Activated naive CD8-positive, alpha-beta T cell treated with anti-CD3 and anti-CD28 coated beads, Interleukin-2, amount 50 U/mL, for 24 hours (primary cell): Measurements from ENCODE around the gene SH2D1A.
"Not testable (repeated sequence)": the region's sequence is repeated elsewhere in the genome, so short reads cannot be mapped to it uniquely, and the experiment has no call there.

Source experiments
- ATAC-seq: fragments of 150-1000 bp; cut with Tn5 transposase; one replicate; pipeline ENCODE4 v1.10.0; 2021
- DNase-seq: peaks from one replicate; pipeline ENCODE4 v3.0.0; 2021
- H3K27ac Mint-ChIP-seq: one replicate; pipeline ENCODE4 v1.8.0; 2021; ENCODE audit warnings: mild to moderate bottlenecking, mixed read lengths
- H3K27me3 Mint-ChIP-seq: one replicate; pipeline ENCODE4 v1.8.0; 2021; ENCODE audit warnings: mixed read lengths
- H3K36me3 Mint-ChIP-seq: one replicate; pipeline ENCODE4 v1.8.0; 2021; ENCODE audit warnings: low read depth, mixed read lengths
- H3K4me1 Mint-ChIP-seq: one replicate; pipeline ENCODE4 v1.8.0; 2021; ENCODE audit warnings: mixed read lengths
- H3K4me3 Mint-ChIP-seq: one replicate; pipeline ENCODE4 v1.8.0; 2021; ENCODE audit warnings: mild to moderate bottlenecking, moderate library complexity, mixed read lengths
- H3K9me3 Mint-ChIP-seq: one replicate; pipeline ENCODE4 v1.8.0; 2021; ENCODE audit warnings: mixed read lengths

Gene SH2D1A

DNA sequence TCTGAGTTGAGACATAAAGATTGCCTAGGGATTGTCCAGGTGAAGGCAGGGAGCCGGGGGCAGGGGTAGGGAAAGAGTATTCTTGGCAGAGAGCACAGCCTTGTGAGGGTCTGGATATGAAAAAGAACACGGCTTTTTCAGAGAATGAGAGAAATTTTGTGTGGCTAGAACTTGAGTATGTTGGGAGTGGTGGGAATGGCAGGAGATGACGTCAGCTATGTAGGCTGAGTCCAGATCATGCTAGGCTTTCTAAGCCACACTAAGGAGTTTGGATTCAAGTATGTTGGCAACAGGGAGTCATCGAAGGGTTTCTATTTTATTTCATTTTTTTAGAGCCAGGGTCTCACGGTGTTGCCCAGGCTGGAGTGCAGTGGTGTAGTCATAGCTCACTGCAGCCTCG lies 40.0 kb downstream of the SH2D1A start:
- Mint-ChIP-seq H3K9me3 (no peaks in the 10 kb centered on the region), H3K36me3 (peaks cover 6% of the 10 kb centered on the region)

DNA sequence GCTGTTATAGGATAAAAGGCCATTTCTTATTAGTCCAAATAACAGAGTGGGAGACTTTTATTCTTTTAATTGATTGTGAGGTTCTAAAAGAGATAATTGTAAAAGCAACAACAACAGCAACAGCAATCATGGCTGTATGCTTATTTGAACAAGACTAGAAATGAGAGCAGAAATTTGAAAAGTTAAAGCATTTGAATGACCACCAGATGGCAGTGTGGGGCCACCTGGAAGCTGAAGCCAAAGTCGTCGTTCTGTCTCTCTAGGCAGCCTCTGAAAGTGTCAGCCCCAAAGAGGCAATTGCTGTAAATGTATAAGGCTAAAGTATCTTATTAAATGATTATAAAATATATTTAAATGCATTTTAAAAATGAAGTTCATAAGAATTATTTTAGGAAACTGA lies 42.2 kb downstream of the SH2D1A start:
- Mint-ChIP-seq H3K4me1 (peaks cover 13% of the 10 kb centered on the region), H3K4me3 (no peak overlapping the region), H3K27me3 (no peaks in the 10 kb centered on the region), H3K27ac (no peak overlapping the region), H3K36me3 (peaks cover 6% of the 10 kb centered on the region), H3K9me3 (no peaks in the 10 kb centered on the region)
- ATAC-seq (no peak), DNase-seq (peak; percentile 53)

More for the DNA sequence above, 40.0 kb downstream of the SH2D1A start:
- H3K27me3 Mint-ChIP-seq, result no peaks in the 10 kb centered on the region
- DNase-seq (no peak), ATAC-seq (no peak)
- H3K4me1 Mint-ChIP-seq, result no peaks in the 10 kb centered on the region
- H3K27ac Mint-ChIP-seq, result no peak overlapping the region
- H3K4me3 Mint-ChIP-seq, result no peak overlapping the region

DNA sequence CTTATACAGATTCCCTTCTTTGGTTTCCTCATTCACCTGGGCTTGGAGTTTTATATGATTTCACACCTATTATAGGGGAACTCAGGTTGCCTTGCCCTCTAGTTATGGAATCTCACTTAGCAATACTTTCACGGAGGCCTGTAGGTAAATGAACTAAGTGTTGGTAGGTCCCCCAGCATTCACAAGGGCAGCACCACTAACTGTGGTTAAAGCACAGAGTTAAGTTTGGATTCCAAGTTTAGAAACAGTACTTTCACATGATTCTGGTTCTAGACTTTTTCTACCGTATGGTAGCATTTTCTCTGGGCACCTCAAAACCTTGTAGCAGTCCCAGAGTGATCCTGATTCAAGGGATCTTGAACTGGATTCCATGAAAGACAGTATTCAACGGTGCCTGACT lies 46.4 kb downstream of the SH2D1A start:
- DNase-seq, result no peak
- Mint-ChIP-seq H3K36me3 (peaks cover 1% of the 10 kb centered on the region), H3K27ac (no peak overlapping the region), H3K4me1 (peaks cover 39% of the 10 kb centered on the region), H3K9me3 (no peaks in the 10 kb centered on the region), H3K27me3 (no peaks in the 10 kb centered on the region), H3K4me3 (no peak overlapping the region)
- no peak for ATAC-seq

DNA sequence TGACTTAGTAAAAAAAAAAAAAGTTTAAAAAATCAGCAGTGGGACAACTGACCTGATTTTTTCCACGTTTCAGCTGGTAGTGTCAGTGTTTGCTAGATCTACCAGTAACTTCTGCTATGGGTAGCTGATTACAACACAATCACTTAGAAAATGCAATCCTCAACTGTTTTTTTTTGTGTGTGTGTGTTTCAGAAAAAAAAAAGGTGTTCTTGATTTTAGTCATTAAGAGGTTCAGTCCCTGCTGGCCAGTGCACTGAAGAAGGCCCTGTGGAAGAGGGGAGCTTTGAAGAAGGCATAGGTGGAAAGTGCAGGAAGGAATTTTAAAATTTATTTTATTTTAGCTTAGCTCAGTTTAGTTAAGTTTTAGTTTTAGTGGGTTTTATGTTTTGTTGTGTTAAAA lies 46.9 kb downstream of the SH2D1A start:
- Mint-ChIP-seq H3K9me3 (no peaks in the 10 kb centered on the region), H3K27ac (peak overlapping the region; percentile 31), H3K36me3 (peaks cover 1% of the 10 kb centered on the region), H3K27me3 (no peaks in the 10 kb centered on the region), H3K4me1 (peaks cover 39% of the 10 kb centered on the region), H3K4me3 (no peak overlapping the region)
- ATAC-seq (no peak), DNase-seq (no peak)

DNA sequence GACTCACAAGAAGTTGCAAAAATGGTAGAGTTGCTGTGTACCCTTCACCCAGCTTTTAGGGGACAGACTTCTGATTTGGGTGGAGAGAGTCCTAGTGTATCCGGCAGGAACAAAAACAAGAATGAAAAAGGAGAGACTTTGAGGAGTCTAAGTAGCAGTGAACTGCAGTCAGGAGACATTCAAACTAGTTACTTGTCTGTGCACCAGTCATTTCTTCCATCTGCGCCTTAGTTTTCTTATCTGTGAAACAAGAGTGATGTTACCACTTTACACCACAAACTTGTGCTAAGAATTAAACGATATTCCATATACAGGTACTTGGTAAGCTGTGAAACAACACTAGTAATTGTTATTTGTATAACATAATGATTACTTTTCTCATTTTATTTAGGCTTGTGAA lies 47.3 kb downstream of the SH2D1A start:
- peak overlapping the region; percentile 31 for H3K27ac Mint-ChIP-seq
- H3K36me3 Mint-ChIP-seq, result peaks cover 1% of the 10 kb centered on the region
- no peak overlapping the region for H3K4me3 Mint-ChIP-seq
- no peaks in the 10 kb centered on the region for H3K9me3 Mint-ChIP-seq
- H3K27me3 Mint-ChIP-seq, result no peaks in the 10 kb centered on the region
- ATAC-seq (peak; percentile 57), DNase-seq (no peak)
- peaks cover 39% of the 10 kb centered on the region for H3K4me1 Mint-ChIP-seq

DNA sequence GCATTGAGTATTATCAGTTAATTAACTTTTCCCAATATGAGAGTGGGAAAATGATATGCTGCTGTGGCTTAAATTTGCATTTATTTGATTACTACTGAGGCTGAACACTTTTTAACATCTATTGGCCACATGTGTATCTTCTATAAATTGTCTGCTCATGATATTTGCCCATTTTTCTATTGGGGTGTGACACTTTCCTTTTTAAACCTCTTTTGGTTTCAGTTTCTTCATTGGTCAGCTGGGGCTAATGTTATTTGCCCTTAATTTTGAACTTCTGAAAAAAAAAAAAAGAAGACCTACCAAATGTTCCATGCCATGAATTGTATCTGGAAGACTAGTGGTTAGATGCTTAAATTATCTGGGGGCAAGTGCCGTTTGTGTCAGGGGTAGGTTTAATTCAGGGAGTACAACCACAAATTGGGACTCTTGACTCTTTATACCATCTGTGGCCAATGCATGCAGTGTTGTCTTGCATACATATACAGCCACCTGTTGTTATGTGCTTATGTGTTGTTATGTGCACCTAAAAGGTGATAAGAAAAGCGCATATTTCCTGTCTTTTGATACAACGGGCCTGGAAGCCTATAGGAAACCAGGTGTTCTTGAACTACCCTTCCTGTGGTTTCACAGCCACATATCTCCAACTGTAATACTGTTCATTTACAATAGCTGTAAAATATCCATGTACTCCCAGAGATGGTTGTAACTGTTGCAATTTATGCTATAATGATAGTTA lies 49.0 kb downstream of the SH2D1A start:
- H3K4me1 Mint-ChIP-seq, result peaks cover 39% of the 10 kb centered on the region
- H3K27ac Mint-ChIP-seq, result no peak overlapping the region
- no peaks in the 10 kb centered on the region for H3K27me3 Mint-ChIP-seq
- H3K4me3 Mint-ChIP-seq, result peak overlapping the region; percentile 18
- peaks cover 1% of the 10 kb centered on the region for H3K36me3 Mint-ChIP-seq
- DNase-seq (no peak), ATAC-seq (no peak)
- H3K9me3 Mint-ChIP-seq, result no peaks in the 10 kb centered on the region

DNA sequence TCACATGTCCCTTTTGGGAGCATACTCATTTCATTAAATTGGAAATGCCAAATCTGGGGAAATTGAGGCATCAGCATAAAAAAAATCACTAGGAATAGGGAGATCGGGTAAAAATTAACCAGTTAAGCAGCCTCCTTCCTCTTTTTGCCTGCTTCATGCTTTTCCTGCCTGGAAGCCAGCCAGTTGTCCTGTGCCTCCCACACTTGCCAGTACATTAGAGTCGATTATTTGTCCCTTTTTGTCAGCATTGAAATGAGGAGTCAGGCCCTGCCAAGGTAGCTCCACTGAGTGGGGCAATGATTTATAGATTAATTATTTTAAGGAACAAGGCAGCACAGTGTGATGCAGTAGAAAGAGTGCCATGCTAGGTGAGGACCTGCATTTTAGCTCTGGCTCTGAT lies 55.3 kb downstream of the SH2D1A start:
- no peak for DNase-seq
- Mint-ChIP-seq H3K36me3 (no peaks in the 10 kb centered on the region), H3K9me3 (no peaks in the 10 kb centered on the region), H3K4me1 (peaks cover 25% of the 10 kb centered on the region), H3K27me3 (no peaks in the 10 kb centered on the region), H3K4me3 (no peak overlapping the region), H3K27ac (no peak overlapping the region)
- ATAC-seq, result no peak

DNA sequence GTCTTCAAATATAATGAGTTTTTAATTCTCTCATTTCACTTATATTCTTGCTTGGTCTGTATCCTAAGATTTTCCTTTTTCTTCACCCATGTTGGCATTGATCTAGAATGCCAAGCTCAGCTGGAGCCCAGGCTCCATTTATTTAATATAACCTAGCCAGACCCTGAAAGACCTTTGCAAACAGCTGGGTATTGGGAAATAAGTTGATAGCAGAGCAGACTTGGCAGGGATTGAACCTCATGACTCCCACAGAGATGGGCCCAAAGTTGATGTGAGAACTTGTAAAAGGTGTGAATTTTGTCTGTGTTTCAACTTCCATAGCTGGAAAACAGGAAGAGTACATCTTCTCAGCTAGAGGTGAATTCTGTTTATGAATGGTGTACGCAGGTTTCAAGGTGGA lies 59.5 kb downstream of the SH2D1A start:
- no peaks in the 10 kb centered on the region for H3K36me3 Mint-ChIP-seq
- H3K4me3 Mint-ChIP-seq, result no peak overlapping the region
- no peaks in the 10 kb centered on the region for H3K27me3 Mint-ChIP-seq
- no peak for DNase-seq
- H3K4me1 Mint-ChIP-seq, result peaks cover 21% of the 10 kb centered on the region
- H3K9me3 Mint-ChIP-seq, result no peaks in the 10 kb centered on the region
- no peak overlapping the region for H3K27ac Mint-ChIP-seq
- ATAC-seq, result no peak

DNA sequence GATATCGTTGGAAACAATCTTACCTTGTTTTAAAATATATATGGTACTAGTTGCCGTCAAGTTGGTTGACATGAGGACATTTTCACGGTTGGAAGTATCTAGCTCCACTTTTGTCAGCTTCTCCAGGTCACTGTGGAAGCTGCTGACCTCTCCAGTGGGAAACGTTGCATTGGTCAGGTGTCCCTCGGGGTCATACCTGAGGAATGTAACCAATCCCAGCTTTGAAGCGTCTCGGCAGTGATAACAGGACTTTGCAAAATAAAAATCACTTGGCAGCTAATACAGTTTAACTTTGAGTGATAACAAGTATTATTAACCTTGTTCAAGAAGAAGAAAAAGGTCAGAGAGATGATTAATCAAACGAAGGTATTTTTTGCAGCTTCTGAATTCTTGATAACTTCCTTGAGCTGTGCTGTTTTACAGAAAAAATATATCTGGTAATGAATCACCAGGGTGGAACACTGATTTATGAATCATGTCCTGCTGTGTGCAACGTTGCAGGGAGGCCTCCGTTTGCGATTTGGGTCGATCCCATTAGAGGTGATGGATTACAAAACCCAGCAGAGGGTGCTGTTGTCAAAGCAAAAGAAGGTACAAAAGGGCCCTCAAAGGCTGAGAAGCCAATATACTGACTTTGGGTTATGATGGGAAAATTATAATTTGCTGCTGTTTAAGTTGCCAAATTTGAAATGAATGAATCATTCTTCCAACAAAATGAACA lies 60.1 kb downstream of the SH2D1A start:
- H3K9me3 Mint-ChIP-seq, result no peaks in the 10 kb centered on the region
- ATAC-seq, result peak; percentile 96
- no peak overlapping the region for H3K4me3 Mint-ChIP-seq
- peak; percentile 61 for DNase-seq
- H3K4me1 Mint-ChIP-seq, result peaks cover 17% of the 10 kb centered on the region
- H3K36me3 Mint-ChIP-seq, result no peaks in the 10 kb centered on the region
- H3K27me3 Mint-ChIP-seq, result no peaks in the 10 kb centered on the region
- H3K27ac Mint-ChIP-seq, result no peak overlapping the region

DNA sequence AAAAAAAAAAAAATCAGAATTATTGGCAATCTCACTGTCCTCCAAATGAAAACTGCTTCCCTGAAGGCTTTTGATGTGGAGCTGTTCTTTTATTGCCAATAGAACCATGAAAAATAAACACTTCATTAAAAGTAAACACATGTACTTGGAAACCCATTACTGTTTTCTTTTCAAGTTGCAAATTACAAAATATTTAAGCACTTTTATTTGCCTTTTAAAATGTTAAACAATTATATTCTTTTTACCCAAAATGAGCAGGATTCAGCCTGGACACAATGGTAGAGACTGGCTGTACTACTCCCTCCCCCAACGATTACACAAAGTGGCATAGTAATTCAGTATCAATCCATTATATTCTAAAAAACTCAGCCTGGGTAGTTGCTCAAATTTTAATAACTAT lies 60.9 kb downstream of the SH2D1A start:
- ATAC-seq (no peak), DNase-seq (no peak)
- Mint-ChIP-seq H3K9me3 (no peaks in the 10 kb centered on the region), H3K4me3 (no peak overlapping the region), H3K4me1 (peaks cover 17% of the 10 kb centered on the region), H3K27me3 (no peaks in the 10 kb centered on the region), H3K27ac (no peak overlapping the region), H3K36me3 (no peaks in the 10 kb centered on the region)

DNA sequence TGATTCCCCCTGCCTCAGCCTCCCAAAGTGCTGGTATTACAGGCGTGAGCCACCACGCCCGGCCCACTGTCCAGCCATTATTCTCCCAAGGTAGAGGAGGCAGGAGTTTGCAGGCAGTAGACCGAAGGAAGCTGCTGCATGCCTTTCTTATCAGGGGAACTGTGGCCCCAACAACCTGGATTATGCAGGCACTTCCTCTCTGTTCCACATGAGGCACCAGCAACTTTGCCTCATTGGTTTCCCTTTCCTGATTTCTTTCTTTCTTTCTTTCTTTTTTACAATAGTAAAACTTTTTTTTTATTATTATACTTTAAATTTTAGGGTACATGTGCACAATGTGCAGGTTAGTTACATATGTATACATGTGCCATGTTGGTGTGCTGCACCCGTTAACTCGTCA lies 62.0 kb downstream of the SH2D1A start:
- H3K36me3 Mint-ChIP-seq, ATAC-seq, H3K27me3 Mint-ChIP-seq, DNase-seq, H3K9me3 Mint-ChIP-seq, H3K27ac Mint-ChIP-seq, H3K4me3 Mint-ChIP-seq: not testable (repeated sequence)
- H3K4me1 Mint-ChIP-seq, result peaks cover 17% of the 10 kb centered on the region

DNA sequence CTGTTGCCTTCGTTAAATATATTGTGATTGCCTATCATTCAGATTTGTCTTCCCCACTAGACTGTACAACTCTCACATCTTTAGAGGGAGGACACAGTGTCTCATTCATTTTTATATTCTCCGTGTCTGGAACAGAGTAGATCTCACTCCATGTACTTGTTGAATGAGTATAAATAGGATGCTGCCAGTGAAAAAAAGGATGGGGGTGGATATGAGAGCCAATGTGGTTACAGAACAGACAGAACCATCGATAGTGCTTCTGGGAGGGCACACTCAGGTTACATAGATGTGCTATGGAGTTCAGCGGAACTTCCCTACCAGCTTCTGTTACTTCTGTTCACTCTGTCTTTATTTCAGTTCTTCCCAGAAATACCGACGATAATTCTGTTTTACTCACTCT lies 66.9 kb downstream of the SH2D1A start:
- no peak for ATAC-seq

DNA sequence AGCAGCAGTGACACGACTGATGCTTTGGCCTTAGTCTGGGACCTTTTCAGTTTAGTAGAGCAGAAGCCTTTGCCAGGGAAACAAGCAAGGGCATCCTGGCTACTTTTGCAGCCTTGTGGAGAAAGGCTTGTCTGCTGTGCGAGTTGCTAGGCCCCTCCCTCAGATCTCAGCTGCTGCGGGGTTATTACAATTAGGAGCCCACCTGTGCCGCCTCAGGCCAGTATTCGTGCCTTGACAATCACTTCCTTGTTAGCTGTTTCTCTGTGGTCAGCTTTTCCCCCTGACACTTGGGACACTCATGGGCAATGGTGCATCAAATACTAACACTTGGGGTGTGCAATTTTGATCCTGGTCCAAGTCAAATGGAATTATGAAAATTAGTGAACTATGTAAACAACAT lies 67.9 kb downstream of the SH2D1A start:
- Mint-ChIP-seq H3K9me3 (no peaks in the 10 kb centered on the region), H3K4me1 (no peaks in the 10 kb centered on the region), H3K27me3 (no peaks in the 10 kb centered on the region), H3K27ac (no peak overlapping the region), H3K36me3 (no peaks in the 10 kb centered on the region), H3K4me3 (no peak overlapping the region)
- DNase-seq (no peak), ATAC-seq (no peak)

More for the DNA sequence above, 66.9 kb downstream of the SH2D1A start:
- Mint-ChIP-seq H3K36me3 (no peaks in the 10 kb centered on the region), H3K27ac (no peak overlapping the region), H3K4me1 (no peaks in the 10 kb centered on the region), H3K4me3 (no peak overlapping the region), H3K27me3 (no peaks in the 10 kb centered on the region), H3K9me3 (no peaks in the 10 kb centered on the region)
- no peak for DNase-seq

DNA sequence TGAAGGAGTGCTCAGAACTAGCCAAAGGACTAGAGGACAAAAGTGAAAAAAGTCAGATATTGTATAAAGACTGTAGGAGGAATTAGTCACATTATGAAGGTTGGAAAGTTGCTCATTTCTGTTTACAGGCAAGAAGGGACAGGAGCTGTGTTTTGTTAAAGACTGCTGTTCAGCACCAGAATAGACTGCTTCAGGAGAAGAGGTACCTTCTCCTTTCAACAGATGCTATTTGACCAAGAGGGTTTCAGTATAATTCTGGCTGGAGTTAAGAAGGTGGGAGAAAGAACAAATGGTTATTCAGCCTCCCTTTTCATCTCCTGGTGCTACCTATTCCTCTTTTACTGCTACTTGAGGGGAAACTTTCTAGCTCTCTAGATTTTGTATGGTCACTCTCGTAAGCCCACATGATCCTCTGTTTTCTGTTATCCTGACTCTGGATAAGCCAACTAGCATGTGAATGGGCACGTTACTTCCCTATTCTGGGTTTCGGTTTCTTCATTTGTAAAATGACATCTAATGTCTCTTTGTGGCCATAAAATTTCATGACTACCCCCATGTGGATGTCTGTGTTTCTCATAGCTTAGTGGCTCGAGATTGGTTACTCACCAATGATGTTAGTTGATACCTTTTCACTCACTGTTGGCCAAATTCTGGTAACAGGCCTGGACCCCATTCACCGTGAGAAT lies 68.9 kb downstream of the SH2D1A start:
- H3K27me3 Mint-ChIP-seq, result no peaks in the 10 kb centered on the region
- H3K9me3 Mint-ChIP-seq, result no peaks in the 10 kb centered on the region
- no peak for DNase-seq
- no peak for ATAC-seq
- H3K36me3 Mint-ChIP-seq, result no peaks in the 10 kb centered on the region
- H3K4me1 Mint-ChIP-seq, result no peaks in the 10 kb centered on the region
- no peak overlapping the region for H3K27ac Mint-ChIP-seq
- no peak overlapping the region for H3K4me3 Mint-ChIP-seq
